GM18520 (cell line): ENCODE measurements around the gene PLEKHB1.
A peak's percentile ranks its signal among the peaks of the same experiment; 100 is the strongest.

ENCODE experiments used
- ATAC-seq: cut with Tn5 transposase; IDR thresholded peaks from one replicate; pipeline ENCODE4 v1.9.1; 2021; ENCODE audit not compliant: unreplicated experiment

PLEKHB1 gene

GRCh38 chr11:73645972-73646631 is at the start of gene PLEKHB1:
PLEKHB1 (plus strand) TSS chr11:73646581; CDS start chr11:73646609, 28 bp downstream.
- ATAC-seq, result no peak

DNA sequence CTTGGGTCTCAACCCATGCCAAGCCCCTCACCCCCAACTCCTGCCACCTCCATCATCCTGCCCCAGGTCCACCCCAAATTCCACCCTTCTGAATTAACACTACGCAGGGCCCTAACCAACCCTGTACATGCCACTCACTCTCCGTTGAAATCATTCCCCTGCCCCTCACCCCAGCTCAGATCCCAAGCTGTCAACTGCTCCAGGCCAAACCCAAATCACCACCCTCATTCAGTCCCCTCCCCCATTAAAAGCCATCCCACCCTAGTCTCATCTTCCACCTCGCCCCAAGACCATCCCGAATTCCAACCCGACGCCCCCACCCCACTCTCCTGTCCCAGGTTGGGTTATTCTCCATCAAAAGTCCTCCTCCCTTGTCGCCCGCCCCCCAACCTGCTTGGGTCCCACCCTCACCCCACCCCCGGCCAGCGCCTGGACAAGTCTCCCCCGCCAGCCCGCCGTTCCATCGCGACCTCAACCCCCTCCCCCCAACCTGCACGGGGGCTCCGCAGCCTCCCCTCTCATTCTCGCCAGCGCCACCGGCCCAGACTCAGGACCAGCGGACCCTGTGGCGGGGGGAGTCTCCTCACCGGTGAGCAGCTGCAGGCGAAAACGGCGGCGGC is 48.9 kb upstream of the PLEKHB1 start:
- no peak for ATAC-seq

GRCh38 chr11:73597956-73598718 is 48.2 kb upstream of the PLEKHB1 start, which contains the start of gene FAM168A:
FAM168A (minus strand) TSS chr11:73598112; CDS start chr11:73468474, 129,638 bp downstream.
- peak; percentile 86 for ATAC-seq

DNA sequence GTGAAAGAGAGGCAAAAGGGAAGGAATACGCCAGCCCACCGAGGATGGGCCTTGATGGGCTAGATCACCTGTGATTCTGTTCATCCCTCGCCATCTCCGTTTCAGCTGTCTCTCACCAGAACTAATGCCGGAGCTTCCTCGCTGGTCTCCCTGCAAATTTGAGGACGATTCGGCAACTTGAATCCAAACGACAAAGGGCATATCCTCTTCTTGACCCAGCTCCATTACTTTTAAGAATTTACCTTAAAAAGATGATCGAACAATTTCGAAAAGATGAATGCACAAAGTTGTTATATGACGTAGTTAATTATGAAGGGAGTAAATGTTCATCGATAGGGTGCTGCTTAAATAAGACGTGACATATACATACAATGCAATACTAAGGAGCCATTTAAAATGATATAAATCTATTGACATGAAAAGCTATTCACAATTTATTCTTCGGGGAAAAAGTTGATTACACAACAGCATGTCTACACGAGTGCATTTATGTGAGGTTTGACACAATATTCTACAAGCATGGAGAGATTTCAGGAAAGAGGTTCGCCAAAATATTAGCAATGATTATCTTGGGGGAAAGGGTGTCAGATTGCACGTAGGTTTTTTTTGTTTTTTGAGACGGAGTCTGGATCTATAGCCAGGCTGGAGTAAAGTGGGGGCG is 47.5 kb upstream of the PLEKHB1 start:
- ATAC-seq, result no peak

GRCh38 chr11:73612601-73613140 is 33.7 kb upstream of the PLEKHB1 start:
- no peak for ATAC-seq

DNA sequence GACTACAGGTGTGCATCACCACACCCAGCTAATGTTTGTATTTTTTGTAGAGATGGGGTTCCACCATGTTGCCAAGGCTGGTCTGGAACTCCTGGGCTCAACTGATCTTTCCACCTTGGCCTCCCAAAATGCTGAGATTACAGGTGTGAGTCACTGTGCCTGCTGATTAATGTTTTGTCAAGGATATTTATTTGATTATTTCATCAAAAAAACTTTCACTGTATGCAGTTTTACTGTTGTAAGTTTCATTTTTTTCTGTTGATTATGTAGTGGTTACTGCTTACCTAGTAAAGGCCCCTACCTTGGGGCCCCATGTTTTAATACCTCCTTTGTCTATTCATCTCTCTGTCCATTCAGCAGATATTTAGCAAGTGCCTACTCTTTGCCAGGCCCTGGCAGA is 31.8 kb upstream of the PLEKHB1 start:
- ATAC-seq, result no peak

- ATAC-seq, result no peak
Observed at GRCh38 chr11:73622926-73623593, 23.3 kb upstream of the PLEKHB1 start.

DNA sequence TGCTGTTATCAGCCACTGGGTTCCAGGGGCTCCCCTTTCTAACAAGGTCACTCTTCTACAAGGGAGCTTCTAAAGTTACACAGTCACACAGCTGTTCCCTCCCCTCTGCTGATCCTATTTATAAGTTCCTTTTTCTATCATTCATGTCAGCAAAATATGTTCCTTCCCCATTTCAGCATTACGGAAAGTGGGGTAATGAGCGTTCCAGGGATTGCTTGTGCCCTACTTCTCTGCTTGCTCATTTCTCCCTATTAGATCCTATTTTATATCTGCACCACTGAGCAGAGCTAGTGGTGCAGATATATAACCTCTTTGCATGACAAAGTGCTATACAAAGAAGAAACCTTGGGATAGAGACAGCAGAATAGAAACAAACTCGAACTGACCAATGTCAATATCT is 22.7 kb upstream of the PLEKHB1 start:
- ATAC-seq, result no peak

- no peak for ATAC-seq
Observed at GRCh38 chr11:73625696-73626318, 20.6 kb upstream of the PLEKHB1 start.

- ATAC-seq, result no peak
Observed at GRCh38 chr11:73629907-73630306, 16.5 kb upstream of the PLEKHB1 start.

DNA sequence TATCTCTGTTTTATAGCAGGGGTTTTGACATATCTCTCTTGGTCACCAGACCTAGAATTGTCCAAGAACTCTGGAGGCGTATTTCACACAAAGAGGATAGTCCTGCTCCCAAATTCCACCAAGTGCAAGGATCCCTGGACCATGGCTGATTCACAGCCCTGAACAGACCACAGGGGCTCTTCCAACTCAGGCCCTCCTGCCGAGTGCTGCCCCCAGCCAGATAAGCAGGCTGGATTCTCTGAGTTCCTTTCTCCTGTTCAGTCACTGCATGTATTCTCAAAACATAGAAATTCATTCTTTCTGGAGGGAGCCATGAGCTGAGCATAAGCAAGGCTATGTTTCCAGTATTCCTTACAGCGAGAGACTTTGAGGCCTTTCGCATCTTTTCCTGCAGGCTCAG is 13.4 kb upstream of the PLEKHB1 start:
- ATAC-seq, result no peak

DNA sequence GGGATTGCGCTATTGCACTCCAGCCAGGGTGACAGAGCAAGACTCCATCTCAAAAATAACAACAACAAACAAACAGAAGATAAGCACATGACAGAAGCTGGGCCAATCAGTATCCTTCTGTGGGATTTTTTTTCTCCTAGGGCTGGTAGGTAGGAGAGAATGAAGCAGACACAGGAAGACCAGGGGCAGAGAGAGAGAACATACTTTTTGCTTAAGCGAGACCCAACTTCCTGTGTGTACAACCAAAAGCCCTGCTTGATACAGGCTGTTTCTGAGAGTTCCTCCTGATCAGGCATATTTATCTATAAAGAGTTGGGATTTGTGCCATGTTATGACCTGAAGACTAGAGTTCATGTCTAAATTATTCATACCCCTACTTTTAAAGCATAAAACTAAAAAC is 12.4 kb upstream of the PLEKHB1 start:
- no peak for ATAC-seq

DNA sequence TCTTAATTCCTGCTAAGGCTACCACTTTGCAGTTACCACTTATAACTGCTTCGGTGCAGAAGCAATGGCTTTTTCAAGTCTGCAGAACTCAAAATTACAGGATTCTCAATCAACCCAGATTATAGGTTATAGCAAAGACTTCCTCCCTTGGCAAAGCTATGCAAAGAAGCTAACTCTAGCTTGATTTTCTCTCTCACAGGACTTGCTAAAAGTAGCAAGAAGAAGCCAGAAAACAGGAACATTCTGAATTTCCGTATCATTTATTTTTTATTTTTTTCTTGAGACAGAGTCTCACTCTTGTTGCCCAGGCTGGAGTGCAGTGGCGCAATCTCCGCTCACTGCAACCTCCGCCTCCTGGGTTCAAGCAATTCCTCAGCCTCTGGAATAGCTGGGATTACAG is 10.7 kb upstream of the PLEKHB1 start:
- no peak for ATAC-seq

DNA sequence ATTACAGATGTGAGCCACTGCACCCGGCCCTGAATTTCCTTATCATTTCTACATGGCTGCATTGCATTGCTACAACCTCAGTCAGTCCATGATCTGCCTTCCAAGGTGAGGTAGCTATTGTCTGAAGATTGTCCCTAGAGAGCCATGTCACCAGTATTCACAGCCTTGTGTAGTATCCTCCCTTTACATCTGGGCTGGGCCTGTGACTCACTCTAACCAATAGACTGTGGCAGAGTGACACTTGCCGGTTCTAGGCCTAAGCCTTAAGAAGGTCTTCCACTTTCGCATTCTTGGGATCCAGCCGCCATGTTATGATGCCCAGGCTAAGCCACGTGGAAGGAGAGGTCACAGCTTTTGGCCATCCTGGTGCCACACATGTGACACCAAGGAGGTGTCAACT is 10.1 kb upstream of the PLEKHB1 start:
- no peak for ATAC-seq

DNA sequence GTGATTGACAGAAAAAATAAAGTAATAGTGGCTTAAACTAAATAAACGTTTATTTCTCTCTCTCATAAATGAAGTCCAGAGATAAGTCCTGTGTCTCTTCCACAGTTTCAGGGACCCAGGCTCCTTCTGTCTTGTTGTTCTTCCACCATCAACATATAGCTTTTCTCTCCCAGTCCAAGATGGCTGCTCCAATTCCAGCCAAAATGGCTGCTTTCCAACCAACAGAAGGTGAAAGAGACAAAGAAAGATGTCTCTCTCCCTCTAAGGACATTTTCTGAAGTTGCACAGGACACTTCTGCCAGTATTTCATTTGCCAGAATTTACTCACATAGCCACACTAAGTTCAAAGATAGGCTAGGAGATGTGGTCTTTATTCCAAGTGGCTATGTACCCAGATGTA is 9.4 kb upstream of the PLEKHB1 start:
- ATAC-seq, result no peak

DNA sequence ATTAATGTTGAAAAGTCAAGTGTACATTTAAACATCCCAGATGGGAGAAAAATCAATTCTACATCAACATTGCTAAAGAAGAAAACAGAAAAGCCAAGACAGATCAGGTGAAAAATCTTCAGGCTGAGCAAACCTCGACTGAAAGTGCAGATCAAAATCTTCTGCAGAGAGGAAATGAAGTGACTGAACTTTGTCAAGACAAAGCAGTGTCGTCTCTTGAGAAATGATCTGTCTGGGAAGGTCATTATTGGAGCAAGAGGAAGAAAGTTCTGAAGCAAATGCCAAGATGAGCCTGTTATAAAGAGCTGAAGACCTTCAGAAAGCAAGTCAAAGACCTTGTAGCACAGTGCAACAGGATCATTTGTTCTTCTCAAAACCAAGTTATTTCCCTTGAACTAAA is 5.8 kb upstream of the PLEKHB1 start:
- no peak for ATAC-seq

GRCh38 chr11:73641668-73642067 is 4.7 kb upstream of the PLEKHB1 start:
- no peak for ATAC-seq

DNA sequence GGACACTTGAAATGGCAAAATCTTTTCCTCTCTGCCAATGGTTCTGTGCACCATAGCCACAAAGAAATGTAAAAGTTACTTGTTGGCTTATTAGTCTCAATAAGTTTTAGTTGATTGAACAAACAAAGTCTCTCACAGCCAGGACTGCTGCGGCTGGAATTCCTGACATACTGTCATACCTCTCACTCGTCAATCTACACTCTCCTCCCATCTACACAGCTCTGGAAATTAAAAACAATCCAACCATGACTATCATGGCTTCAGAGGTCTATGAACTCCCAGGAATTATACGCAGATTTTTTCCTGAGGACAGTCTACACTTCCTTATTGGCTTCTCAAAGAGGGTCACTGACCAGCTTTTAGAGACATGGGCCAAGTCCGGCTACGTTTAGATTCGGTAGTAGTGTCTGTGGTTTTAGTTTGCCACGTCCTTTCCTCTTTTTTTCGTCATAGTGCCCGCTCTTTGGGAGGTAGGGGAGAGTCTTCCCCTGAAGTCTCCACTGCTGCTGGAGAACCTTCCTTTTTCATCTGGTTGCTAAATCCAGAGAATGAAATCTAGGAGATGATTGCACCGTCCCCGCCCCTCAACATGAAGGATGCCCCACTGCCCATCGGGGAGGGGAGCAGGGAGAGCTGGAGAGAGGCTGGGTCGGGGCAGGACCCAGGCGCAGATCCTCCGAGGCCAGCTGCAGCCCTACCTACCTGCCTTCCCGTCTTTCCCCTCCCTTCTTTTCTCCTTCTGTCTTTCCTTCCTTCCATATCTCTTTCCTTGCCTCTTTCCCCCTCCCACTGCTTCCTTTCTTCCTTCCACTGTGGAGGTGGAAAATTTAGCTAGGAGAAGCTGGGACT is 1.0 kb upstream of the PLEKHB1 start:
- ATAC-seq, result no peak

GRCh38 chr11:73647459-73648100 is 1.2 kb downstream of the PLEKHB1 start:
- ATAC-seq, result peak; percentile 73
